Peyer's patch (tissue), 4 donors: Measurements from ENCODE around the gene PALM3.
A peak's percentile ranks its signal among the peaks of the same experiment; 100 is the strongest.

Experiments used
- POLR2A ChIP-seq, 2 donors: fragments of 450-650 bp; IDR thresholded peaks; one replicate each; pipeline ENCODE4 v1.5.1; 2017; ENCODE audit warnings: antibody characterized with exemption in 2 of 2, mild to moderate bottlenecking in 2 of 2, moderate library complexity in 2 of 2
- TF ChIP-seq, protein P1 (sequence below), 6 experiments: fragments of 450-650 bp in 4 of 6; fragments of 200-600 bp in 2 of 6; sonication (generic) in 1 of 6; IDR thresholded peaks; one replicate each; pipeline ENCODE4 v1.5.1; 2017 to 2019; ENCODE audit warnings: antibody characterized with exemption in 6 of 6, mild to moderate bottlenecking in 3 of 6, moderate library complexity in 1 of 6

DNA sequence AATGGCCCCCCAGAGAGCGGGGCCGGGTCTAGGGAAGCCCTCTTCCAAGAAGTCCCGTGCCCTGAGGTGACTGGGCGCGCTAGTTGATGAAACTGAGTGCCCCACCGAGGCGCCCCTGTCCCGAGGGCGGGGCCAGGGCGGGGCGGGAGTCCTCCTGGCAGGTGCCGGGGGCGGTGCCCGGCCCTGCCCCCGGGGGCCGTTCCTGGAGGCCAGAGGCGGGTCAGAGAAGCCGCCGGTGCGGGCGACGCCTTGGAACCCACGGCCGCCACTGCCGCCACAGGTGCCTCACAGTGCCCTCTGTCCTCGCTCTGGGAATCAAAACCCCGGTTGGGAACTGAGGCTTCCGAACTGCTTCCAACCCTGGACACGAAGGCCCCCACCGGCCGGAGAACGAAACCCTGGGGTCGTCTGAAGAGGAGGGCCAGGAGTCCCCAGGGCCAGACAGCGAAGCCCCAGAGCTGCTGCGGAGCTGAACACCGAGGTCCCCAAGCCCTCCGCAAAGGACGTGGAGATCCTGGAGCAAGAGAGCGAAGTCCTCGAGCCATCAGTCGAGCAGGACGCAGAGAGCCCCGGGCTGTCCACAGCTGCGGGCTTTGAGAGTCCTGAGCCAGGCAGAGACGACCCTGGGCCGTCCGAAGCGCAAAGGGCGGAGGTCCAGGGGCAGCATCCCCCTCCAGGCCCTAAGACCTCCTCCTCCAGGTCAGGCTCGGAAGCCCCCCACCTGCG lies 10.8 kb upstream of the PALM3 start, which contains the start of gene MISP3:
- TF ChIP-seq, protein P1, sequence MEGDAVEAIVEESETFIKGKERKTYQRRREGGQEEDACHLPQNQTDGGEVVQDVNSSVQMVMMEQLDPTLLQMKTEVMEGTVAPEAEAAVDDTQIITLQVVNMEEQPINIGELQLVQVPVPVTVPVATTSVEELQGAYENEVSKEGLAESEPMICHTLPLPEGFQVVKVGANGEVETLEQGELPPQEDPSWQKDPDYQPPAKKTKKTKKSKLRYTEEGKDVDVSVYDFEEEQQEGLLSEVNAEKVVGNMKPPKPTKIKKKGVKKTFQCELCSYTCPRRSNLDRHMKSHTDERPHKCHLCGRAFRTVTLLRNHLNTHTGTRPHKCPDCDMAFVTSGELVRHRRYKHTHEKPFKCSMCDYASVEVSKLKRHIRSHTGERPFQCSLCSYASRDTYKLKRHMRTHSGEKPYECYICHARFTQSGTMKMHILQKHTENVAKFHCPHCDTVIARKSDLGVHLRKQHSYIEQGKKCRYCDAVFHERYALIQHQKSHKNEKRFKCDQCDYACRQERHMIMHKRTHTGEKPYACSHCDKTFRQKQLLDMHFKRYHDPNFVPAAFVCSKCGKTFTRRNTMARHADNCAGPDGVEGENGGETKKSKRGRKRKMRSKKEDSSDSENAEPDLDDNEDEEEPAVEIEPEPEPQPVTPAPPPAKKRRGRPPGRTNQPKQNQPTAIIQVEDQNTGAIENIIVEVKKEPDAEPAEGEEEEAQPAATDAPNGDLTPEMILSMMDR (IDR thresholded peaks at IDR 0.05) = no peak
- TF ChIP-seq POLR2A (IDR thresholded peaks at IDR 0.05) = peak; percentile 85 to 86
